Activated B cell treated with CpG ODN at 0.5 μM for 24 hours (primary cell): Measurements from ENCODE around the gene BCL6. TPM values are rescaled to one million over a fixed set of nuclear protein-coding genes. Genes with fewer than 3 reads are reported as not detected.

Source experiments
- ATAC-seq: fragments of 200-7000 bp; cut with Tn5 transposase; one replicate; pipeline ENCODE4 v1.10.0; 2021; ENCODE audit warnings: low read depth, mild to moderate bottlenecking, moderate library complexity
- CTCF ChIA-PET: fragments of 350-600 bp; sonication (Branson Sonifier 250); formaldehyde crosslinking; loops from one replicate; lab custom pipeline; 2021; ENCODE audit warnings: antibody characterized with exemption; lab: Charles Lee
- POLR2A ChIA-PET: fragments of 350-600 bp; sonication (Branson Sonifier 250); formaldehyde crosslinking; loops from one replicate; lab custom pipeline; 2021; ENCODE audit warnings: antibody characterized with exemption; lab: Charles Lee
- DNase-seq: peaks from one replicate; pipeline ENCODE4 v3.0.0; 2022
- H3K27ac Mint-ChIP-seq: one replicate; pipeline ENCODE4 v1.8.0; 2020; ENCODE audit warnings: mixed read lengths
- H3K27me3 Mint-ChIP-seq: one replicate; pipeline ENCODE4 v1.8.0; 2021; ENCODE audit warnings: mixed read lengths
- H3K36me3 Mint-ChIP-seq: one replicate; pipeline ENCODE4 v1.8.0; 2021; ENCODE audit warnings: low read depth, mixed read lengths
- H3K4me1 Mint-ChIP-seq: one replicate; pipeline ENCODE4 v1.8.0; 2021; ENCODE audit warnings: mixed read lengths
- H3K4me3 Mint-ChIP-seq: one replicate; pipeline ENCODE4 v1.8.0; 2020; ENCODE audit warnings: mild to moderate bottlenecking, mixed read lengths
- H3K9me3 Mint-ChIP-seq: one replicate; pipeline ENCODE4 v1.8.0; 2020; ENCODE audit warnings: mixed read lengths
- CTCF ChIP-seq: fragments of 200-600 bp; IDR thresholded peaks from one replicate; pipeline ENCODE4 v1.8.0; 2022; ENCODE audit warnings: antibody characterized with exemption, mild to moderate bottlenecking
- intact Hi-C: fragments of 100-400 bp; cut with micrococcal nuclease; formaldehyde crosslinking; loops from one replicate; pipeline ENCODE4 v1.15.1; 2024
- total RNA-seq: library from RNA; stranded (reverse); gene quantifications from 2 replicates; pipeline ENCODE4 v1.2.3, GENCODE V29; 2022

BCL6 gene
- total RNA-seq, 1 donor from 2014 or later: 100 TPM

DNA sequence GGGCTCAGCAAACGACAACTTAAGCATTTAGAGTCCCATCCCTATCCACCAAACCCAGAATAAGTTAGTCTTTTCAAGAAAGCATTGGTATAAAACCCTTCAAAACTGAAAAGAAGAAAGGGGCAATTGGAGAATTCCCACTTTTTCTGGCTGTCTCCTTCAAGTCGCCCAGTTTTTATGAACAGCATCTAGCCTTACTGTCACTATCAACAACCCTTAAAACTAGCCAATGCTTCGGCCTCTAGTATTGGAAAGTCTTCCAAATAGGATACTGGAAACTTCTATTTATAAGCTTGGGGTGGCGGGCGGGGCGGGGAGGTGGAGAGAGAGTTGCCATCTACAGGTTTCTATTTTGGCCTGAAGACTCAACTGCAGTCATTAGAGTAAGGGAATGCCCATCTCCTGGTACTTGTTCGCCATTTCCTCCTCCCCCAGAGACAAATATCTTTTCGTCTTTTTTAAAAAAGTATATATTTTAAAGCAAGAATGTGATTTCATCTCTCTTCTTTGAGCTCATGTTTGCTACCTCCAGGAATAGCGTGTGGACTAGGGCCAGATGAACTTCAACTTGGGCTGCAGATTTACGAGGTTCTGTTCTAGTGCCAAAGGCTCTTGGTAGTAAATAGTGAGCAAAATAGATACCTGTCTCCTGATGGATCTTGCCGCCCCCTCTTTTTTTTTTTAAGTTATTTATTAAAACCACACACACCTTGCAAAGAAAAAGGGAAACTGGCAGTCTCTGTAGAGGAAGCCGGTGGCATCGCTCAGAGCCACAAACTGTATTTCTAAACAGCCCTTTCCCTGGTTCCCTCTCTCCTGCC is 2.7 kb downstream of the BCL6 start:
- Mint-ChIP-seq H3K4me1 (peaks cover 68% of the 10 kb centered on the region), H3K36me3 (peaks cover 26% of the 10 kb centered on the region), H3K4me3 (peak overlapping the region; percentile 98), H3K9me3 (no peaks in the 10 kb centered on the region), H3K27me3 (no peaks in the 10 kb centered on the region), H3K27ac (peak overlapping the region; percentile 98)
- TF ChIP-seq CTCF: no peak
- intact Hi-C loops: loop anchor here (1.0 to 10.0 kb wide), 12 partner anchors 502 to 1050 kb away; no protein-coding TSS in a partner anchor
- DNase-seq: no peak
- no peak for ATAC-seq
- ChIA-PET POLR2A (interaction anchor here (0.6 to 8.4 kb wide), 40 partner anchors 35 to 1409 kb away, joined by 3 to 94 read pairs (median 4); partner anchors contain the start of gene LPP), CTCF (interaction anchor here (0.7 to 2.8 kb wide), 10 partner anchors 221 to 1211 kb away, joined by 3 to 54 read pairs (median 4); no protein-coding TSS in a partner anchor)

DNA sequence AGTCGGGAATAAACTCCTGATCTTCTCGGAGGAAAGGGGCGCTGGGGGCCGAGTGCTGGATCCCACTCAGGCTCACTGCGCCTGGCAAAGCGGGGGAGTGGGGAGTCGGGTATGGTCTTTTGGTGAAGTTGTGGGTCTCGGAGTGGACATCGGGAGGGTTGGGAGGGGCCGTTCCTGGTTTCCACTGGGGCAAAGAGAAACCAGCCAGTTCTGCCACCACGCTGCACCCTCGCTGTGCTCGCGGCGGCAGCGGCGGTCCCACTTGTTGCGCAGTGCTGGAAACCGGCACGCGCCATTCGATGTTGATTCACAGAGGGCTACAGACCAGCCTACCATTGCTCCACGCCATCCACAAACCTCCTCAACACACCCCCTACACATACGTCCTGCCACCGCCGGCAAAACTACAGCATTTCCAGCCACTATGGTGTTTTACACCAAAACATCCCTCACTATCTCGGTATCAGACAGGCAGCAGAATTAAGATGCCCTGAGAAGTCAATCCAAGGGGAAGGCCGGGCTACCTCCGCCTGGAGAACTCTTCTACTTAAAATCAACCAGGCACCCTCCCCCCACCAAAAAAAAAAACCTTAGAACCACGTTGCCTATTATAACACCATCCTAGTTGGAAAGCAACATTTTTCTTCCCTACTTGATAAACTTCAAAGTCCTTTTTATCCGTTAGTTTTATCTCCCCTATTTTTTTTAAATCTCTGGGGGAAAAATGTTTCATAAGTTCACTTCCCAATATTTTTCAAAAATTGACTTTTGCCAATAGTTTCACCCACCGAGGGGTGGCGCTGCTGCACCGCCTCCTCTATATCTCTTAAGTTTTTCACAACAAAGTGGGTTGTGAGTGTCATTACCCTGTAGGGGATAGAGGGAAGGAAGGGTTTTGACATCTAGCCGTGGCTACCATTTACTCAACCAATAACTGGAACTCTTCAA is 3.6 kb downstream of the BCL6 start:
- H3K4me3 Mint-ChIP-seq: peak overlapping the region; percentile 98
- ATAC-seq (peak; percentile 12), DNase-seq (peak; percentile 56)
- CTCF ChIA-PET: interaction anchor here (0.6 to 6.4 kb wide), 58 partner anchors 8 to 1407 kb away, joined by 3 to 545 read pairs (median 5); no protein-coding TSS in a partner anchor
- no peaks in the 10 kb centered on the region for H3K27me3 Mint-ChIP-seq
- TF ChIP-seq CTCF: peak; percentile 81
- H3K36me3 Mint-ChIP-seq: peaks cover 27% of the 10 kb centered on the region
- POLR2A ChIA-PET: interaction anchor here (0.7 to 8.4 kb wide), 29 partner anchors 8 to 1300 kb away, joined by 3 to 137 read pairs (median 7); partner anchors contain the start of gene LPP
- H3K4me1 Mint-ChIP-seq: peaks cover 68% of the 10 kb centered on the region
- H3K9me3 Mint-ChIP-seq: no peaks in the 10 kb centered on the region
- H3K27ac Mint-ChIP-seq: peak overlapping the region; percentile 90
- intact Hi-C loops: loop anchor here (1.0 to 10.0 kb wide), 15 partner anchors 503 to 1300 kb away; no protein-coding TSS in a partner anchor

DNA sequence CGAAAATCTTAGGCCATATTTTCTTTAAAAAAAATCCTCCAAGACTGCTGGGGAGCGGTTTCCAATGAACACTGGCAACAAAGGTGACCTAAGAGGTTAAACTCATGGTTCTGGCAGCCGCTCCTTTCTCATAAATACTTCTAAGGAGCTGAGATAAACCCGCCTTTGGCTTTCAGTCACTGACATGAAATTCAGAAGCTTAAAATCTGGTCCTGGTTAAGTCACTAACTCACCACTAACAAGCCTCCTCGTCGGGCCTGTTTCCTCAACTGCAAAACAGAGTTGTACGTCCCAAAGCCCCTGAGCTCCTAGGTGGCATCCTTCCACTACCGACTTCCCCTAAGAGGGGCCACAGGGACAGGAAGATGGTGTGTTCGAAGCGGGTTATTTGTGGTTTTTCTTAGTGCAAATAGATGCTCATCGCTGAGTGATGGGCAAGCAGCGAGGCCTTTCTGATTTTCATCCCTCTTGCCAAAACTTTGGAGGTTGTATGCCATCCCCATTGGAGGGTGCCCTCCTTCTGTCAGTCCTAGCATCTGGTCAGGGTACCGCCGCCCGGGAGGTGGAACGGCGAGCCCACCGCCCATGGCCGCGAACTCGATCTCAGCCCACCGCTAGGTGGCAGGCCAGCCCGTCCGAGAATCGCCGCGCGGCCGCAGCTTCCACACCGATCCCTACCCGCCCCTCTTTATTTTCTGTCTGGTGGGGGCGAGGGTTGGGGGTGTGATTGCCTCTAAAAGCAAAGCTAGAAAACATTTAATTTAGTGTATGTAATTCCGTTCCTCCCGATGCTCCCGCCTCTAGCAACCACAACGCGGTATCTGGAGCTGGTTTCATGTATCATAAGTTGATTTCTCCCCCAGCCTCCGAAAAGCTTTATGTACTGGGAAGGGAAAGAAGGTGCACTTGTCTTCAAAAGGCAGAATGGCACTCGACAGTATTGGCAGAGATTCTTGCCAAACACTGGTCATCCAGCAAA is 4.6 kb downstream of the BCL6 start:
- peaks cover 27% of the 10 kb centered on the region for H3K36me3 Mint-ChIP-seq
- ATAC-seq: no peak
- ChIA-PET CTCF (interaction anchor here (0.6 to 6.4 kb wide), 103 partner anchors 9 to 1410 kb away, joined by 3 to 545 read pairs (median 3); no protein-coding TSS in a partner anchor), POLR2A (interaction anchor here (0.6 to 4.6 kb wide), 43 partner anchors 9 to 1408 kb away, joined by 3 to 137 read pairs (median 5); partner anchors contain the start of gene LPP)
- intact Hi-C loops: loop anchor here (1.0 to 10.0 kb wide), 7 partner anchors 504 to 1301 kb away; no protein-coding TSS in a partner anchor
- H3K4me3 Mint-ChIP-seq: peak overlapping the region; percentile 98
- H3K9me3 Mint-ChIP-seq: no peaks in the 10 kb centered on the region
- H3K27me3 Mint-ChIP-seq: no peaks in the 10 kb centered on the region
- H3K27ac Mint-ChIP-seq: peak overlapping the region; percentile 90
- peak; percentile 73 for DNase-seq
- peaks cover 67% of the 10 kb centered on the region for H3K4me1 Mint-ChIP-seq
- TF ChIP-seq CTCF: peak; percentile 93
